HG02610 (cell line): ENCODE results near the gene SH3TC2.

ENCODE experiments used
- ATAC-seq: cut with Tn5 transposase; IDR thresholded peaks from one replicate; pipeline ENCODE4 v1.9.1; 2021; ENCODE audit warnings: mild to moderate bottlenecking, moderate library complexity; ENCODE audit not compliant: unreplicated experiment

The SH3TC2 gene

DNA sequence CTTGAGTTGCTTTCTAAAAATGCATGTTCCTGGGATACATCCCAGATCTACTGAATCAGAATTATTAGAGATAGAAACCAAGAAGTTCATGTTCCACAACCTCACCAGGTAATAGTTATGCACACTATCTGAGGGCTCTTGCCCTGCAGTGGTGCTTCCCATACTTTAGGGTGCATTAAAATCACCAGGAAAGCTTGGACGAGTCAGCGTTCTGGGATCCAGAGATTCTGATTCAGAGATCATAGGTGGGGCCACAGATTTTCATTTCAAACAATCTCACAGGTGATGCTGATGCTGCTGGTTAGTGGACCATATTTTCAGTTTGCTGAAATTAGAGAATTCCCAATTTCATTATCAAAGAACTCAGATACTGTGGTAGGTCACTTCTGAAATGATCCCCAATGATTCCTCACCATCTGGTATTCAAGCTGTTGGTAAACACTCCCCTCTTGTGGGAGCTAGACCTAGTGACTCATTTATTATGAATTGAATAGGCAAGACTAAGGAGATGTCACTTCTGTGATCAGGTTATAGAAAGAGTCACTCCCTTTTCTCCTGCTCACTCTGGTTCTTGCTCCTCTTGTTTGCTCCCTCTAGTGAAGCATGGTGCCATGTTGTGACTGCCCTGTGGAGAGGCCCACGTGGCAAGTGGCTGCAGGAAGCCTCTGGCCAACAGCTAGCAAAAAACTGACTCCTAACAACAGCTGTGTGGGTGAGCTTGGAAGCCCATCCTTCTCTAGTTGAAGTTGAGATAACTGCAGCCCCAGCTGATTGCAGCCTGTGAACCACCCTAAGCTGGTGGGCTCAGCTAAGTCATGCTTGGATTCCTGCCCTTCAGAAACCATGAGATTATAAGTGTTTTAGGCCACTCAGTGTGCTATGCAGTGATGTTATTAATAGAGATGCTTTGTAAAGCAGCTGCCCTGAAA lies 59.8 kb downstream of the SH3TC2 start:
- no peak for ATAC-seq

DNA sequence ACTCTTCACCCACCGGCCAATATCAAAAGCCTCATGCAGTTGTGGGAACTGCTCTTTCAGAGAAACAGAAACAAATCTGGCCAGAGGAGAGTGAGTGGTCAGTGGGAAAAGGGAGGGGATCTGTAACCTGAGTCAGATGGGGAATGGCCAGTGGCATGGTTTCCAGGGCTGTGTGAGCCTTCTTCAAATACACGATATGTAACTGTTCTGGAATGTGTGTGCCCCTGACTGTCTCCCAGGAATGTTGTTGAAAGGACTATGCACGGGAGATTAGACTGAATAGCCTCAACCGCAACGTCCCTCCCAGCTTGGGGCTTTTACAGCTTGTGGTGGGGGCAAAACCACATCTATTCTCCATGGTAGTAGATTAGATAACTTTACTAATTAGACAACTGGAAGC lies 60.8 kb downstream of the SH3TC2 start:
- no peak for ATAC-seq

GRCh38 chr5:149001162-149001561 lies 61.7 kb downstream of the SH3TC2 start:
- ATAC-seq: no peak

DNA sequence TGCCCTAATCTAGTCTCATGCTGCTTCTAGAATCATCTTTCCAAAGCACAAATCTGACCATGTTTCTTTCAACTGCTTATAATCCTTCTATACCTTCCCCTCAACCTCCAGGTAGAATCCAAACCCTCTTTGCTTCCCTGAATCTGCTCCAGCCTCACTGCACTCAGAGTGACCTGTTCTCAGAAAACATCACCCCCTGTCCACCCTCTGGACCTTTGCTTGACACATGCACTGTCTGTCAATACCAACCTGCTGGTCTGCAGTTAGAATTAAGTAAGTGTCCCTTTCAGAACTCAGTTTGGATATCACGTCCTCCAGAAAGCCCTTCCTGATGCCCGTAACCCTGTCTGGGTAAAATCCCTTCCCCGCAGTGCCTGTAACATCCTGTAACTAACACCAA lies 63.1 kb downstream of the SH3TC2 start:
- no peak for ATAC-seq

GRCh38 chr5:148998174-148998797 lies 64.6 kb downstream of the SH3TC2 start:
- ATAC-seq: peak; percentile 59

GRCh38 chr5:148996270-148996669 lies 66.6 kb downstream of the SH3TC2 start:
- ATAC-seq: no peak

DNA sequence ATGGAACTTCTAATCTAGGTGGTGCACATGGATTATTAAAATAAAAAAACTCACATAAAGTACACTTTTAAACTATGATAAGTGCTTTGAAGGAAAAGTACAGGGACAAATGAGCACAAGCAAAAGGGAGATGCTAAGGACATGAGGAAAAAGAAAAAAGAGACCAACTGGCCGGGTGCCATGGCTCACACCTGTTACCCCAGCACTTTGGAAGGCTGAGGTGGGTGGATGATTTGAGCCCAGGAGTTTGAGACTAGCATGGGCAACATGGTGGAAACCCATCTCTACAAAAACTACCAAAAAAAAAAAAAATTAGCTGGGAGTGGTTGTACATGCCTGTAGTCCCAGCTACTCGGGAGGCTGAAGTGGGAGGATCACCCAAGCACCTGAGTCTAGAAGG lies 67.1 kb downstream of the SH3TC2 start:
- ATAC-seq: no peak

GRCh38 chr5:148993283-148993936 lies 69.5 kb downstream of the SH3TC2 start:
- ATAC-seq: no peak

GRCh38 chr5:148992265-148992664 lies 70.6 kb downstream of the SH3TC2 start:
- no peak for ATAC-seq

GRCh38 chr5:148991566-148991965 lies 71.3 kb downstream of the SH3TC2 start:
- ATAC-seq: no peak

DNA sequence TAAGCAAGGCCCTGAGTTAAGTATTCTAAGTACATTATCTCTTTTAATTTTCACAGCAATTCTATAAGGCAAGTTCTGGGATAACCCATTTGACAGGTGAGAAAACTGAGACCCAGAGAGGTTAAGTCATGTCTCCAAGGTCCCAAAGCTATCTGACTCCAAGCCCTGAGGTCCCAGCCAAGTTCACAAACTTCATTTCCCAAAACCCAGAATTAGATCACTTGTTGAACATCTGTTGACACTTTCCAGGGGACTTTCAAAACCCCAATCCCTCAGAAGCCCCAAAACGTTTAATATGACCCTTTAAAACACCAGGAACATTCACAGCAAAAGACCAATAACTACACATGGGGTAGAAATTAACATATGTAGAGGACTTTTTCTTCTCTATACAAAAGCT lies 72.0 kb downstream of the SH3TC2 start:
- no peak for ATAC-seq

DNA sequence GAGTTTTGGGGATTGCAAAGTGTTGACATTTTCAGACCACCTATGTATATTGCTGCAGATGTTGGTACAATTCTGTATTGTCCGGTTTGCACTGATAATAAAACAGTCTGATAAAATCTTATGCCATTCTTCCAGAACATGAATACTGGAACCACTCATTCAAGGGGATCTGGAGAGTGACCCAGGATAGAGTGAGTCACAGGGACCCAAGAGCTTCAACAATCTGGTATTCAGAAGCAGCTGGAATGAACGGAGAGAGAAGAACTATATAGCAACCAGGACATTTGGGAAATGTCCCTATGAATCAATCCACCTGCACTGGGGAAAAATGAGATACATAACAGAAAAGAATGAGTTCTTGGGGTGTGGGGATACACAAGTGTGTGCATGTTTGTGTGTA lies 73.3 kb downstream of the SH3TC2 start:
- no peak for ATAC-seq

GRCh38 chr5:148988328-148988727 lies 74.5 kb downstream of the SH3TC2 start:
- no peak for ATAC-seq

- no peak for ATAC-seq
These were observed 76.2 kb downstream of the SH3TC2 start for GRCh38 chr5:148986636-148987035.

DNA sequence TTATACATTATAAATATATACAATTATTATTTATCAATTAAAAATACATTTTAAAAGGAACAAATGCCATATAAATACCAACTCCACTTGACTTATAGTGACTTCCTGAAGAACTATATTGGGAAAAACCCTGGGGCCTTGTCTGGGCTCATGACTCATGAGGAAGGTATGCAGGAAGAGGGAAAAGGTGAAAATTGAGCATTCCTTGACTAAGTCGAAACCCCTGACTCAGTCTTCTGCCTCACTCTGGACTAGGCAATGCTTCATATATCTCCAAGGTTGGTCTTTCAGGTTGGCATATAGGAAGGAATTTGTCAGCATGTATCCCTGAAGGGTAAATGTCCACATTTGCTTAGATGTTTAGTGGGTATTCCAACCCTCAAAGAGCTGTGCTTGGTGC lies 78.5 kb downstream of the SH3TC2 start:
- ATAC-seq: no peak

DNA sequence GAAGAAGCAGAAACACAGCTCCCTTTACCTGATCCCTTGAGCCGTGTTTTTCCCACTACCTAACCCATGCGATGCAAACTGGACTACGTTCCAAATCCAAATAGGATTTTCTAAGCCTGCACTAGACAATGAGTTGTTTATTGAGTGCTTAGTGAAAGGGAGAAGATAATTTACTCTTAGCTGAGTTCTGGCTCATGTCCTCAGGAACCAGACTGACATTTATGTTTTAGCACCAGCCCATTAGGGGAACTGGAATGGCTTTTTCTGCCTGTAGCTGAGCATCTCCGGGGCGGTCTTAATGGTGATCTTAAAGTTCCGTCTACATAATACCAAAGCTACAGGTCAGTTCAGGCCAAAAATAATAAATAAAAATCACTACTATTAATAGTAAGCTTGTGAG lies 81.5 kb downstream of the SH3TC2 start:
- ATAC-seq: no peak

- ATAC-seq: no peak
These were observed 82.1 kb downstream of the SH3TC2 start for GRCh38 chr5:148980731-148981130.

DNA sequence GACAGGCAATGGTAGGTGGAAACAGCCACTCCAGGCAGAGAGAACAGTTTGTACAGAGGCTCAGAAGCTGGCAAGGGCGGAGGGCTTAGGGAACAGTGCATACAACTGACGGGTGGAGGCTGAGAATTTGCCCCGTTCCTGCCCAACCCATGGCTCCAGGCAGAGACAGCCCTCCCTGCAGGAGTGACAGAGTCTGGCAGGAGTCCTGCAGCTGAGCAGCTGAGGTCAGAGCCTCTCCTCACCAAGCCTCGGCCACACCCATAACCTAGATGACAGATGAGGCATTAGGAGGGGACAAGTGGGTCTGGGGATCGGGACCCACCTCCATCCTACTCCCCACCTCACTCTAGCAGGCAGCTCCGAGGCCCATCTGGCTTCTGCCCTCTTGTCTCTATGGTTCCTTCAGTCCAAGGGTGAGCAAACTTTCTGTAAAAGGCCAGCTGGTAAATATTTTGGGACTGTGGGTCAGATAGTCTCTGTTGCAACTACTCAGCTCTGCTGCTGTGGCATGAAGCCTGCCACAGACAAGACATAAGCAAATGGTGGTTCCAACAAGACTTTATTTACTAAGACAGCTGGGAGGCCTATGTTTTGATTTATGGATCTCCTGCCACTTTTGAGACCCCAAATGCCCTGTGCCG lies 83.7 kb downstream of the SH3TC2 start:
- no peak for ATAC-seq

DNA sequence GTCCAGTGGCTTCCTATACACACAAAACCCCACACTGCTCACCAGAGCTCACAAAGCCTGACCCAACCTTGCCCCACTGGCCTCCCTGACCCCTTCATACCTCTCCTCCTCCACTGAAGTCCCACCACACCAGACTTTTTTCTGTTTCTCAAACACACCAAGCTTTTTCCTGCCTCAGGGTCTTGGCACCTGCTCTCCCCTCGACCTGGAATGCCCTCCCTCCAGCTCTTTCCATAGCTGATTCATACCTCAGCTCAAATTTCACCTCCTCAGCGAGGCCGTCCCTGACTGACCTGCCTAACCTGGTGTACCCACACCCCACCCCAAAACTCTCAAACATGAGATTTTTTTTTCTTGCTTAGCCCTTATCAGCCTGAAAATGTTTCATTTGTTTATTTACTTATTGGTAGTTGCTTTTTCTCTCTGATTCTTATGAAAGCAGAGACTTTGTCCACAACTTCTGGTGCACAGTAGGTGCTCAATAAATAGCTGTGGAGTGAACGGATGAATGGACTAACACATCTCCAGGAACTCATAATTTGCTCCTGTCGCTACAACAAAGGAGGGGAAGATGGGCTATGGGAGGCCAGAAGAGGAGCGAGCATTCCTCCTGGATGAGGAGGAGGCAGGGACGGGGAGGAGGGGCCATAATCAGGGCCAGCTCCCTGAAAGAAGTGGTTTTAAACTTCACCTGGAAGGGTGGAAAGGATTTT lies 84.3 kb downstream of the SH3TC2 start:
- no peak for ATAC-seq

DNA sequence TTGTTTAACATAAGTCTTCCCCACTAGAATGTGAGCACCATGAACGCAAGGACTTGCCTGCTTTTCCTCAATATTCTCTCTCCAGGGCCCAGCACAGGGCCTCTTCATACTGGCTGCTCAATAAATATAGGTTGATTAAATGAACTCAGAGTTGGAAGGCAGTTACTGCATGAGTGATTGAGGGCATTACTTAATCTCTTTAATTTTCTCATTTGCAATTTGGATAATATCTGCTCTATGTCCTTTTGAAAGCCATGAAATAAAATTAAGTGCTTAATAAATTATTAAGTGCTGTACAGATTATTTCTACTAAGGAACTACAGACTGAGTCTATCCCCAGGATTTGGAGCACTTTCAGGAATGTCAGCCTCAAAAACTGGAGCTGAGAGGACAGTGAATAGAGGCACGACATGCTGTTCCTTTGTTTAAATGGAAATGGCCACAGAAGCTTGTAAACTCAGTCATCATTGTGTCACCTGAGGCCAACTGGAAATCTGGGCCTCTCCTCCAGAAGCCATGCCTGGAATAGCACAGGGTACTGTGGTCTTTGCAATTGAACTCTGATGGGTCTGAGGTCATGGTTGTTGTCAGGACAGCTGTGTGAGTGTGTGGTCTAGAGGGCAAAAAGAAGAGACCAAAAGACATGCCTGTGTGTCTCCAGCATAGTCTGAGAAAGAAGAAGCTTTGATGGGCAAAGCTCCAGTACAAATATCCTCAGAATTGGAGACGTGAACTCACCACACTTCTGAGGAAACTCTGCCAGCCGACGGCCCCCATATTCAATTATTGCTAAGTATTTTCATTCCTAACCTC lies 86.1 kb downstream of the SH3TC2 start:
- ATAC-seq: no peak
